ENCODE measurements around the gene SYNC. TPM values are rescaled to one million over a fixed set of nuclear protein-coding genes. Genes with fewer than 3 reads are reported as not detected.
"Not testable (repeated sequence)": the region's sequence is repeated elsewhere in the genome, so short reads cannot be mapped to it uniquely, and the experiment has no call there.

The SYNC gene
- total and polyA plus RNA-seq, 5 donors = 14.1 to 33.6 (median 20.2) TPM

GRCh38 chr1:32636914-32637645 lies 65.5 kb downstream of the SYNC start:
- WGBS = 89% methylated on average over 16 of the region's 16 CpGs
- H3K9me3 ChIP-seq (ENCODE audit: control insufficient read depth, low read length) = no peaks in the 10 kb centered on the region
- DNase-seq = no peak
- no peak overlapping the region for H3K27ac ChIP-seq (ENCODE audit: low read length)
- no peak overlapping the region for H3K4me3 ChIP-seq (ENCODE audit: low read length)
- H3K27me3 ChIP-seq (ENCODE audit: control insufficient read depth, insufficient read depth) = no peaks in the 10 kb centered on the region
- intact Hi-C loops (cut with DNase I) = no loop called here
- ATAC-seq = no peak
- no peaks in the 10 kb centered on the region for H3K4me1 ChIP-seq (ENCODE audit: control insufficient read depth, insufficient read depth, low read length)

DNA sequence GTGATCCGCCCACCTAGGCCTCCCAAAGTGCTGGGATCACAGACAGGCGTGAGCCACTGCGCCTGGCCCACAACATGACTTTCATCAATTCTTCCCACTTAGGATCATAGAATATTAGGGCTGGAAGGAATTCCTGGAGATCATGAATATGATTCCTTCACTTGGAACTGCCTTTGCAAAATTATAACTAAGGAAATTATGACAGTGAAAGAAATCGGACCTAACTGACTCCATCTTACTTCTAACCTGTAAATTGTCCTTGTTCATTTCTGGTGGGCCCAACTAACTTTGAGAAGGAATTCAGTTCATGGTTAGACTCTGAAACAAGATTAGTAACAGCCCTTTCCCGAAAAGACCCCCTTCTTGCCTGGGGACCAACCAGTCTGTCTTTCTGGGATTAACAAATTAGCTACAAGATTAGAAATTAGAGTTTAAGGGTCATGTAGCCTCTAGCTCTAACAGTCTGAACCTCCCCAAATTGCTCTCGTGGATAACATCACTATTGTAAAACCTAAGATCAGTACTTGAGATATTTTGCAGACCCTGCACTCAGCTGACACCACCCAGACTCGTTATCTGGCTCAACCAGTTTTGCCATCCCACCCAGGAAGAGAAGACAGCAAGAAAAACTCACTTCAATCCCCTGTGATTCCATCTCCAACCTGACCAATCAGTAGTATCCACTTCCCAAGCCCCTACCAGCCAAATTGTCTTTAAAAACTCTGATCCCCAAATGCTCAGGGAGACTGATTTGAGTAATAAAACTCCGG lies 66.9 kb downstream of the SYNC start:
- H3K4me1 ChIP-seq (ENCODE audit: control insufficient read depth, insufficient read depth, low read length) = no peaks in the 10 kb centered on the region
- intact Hi-C loops (cut with DNase I) = no loop called here
- DNase-seq (no peak), ATAC-seq (no peak)
- H3K4me3 ChIP-seq (ENCODE audit: low read length) = no peak overlapping the region
- no peak overlapping the region for H3K27ac ChIP-seq (ENCODE audit: low read length)
- no peaks in the 10 kb centered on the region for H3K9me3 ChIP-seq (ENCODE audit: control insufficient read depth, low read length)
- H3K27me3 ChIP-seq (ENCODE audit: control insufficient read depth, insufficient read depth) = no peaks in the 10 kb centered on the region
- 96% methylated on average over 8 of the region's 8 CpGs for WGBS

- Histone ChIP-seq H3K27ac (ENCODE audit: low read length) (no peak overlapping the region), H3K9me3 (ENCODE audit: control insufficient read depth, low read length) (no peaks in the 10 kb centered on the region), H3K27me3 (ENCODE audit: control insufficient read depth, insufficient read depth) (no peaks in the 10 kb centered on the region), H3K4me3 (ENCODE audit: low read length) (no peak overlapping the region), H3K4me1 (ENCODE audit: control insufficient read depth, insufficient read depth, low read length) (no peaks in the 10 kb centered on the region)
- WGBS = 85% methylated on average over 2 of the region's 2 CpGs
- ATAC-seq = no peak
- no peak for DNase-seq
- intact Hi-C loops (cut with DNase I) = no loop called here
These were observed 69.7 kb downstream of the SYNC start for GRCh38 chr1:32632829-32633228.

DNA sequence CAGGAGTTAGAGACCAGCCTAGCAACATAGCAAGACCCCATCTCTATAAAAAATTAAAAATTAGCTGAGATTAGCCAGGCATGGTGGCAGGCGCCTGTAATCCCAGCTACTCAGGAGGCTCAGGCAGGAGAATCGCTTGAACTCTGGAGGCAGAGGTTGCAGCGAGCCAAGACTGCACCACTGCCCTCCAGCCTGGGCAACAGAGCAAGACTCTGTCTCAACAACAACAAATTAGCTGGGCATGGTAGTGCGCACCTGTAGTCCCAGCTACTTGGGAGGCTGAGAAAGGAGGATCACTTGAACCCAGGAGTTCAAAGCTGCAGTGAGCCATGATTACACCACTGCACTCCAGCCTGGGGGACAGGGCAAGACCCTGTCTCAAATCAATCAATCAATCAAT lies 72.4 kb downstream of the SYNC start:
- H3K27ac ChIP-seq (ENCODE audit: low read length); H3K4me3 ChIP-seq (ENCODE audit: low read length); H3K27me3 ChIP-seq (ENCODE audit: control insufficient read depth, insufficient read depth); DNase-seq; intact Hi-C loops (cut with DNase I); H3K9me3 ChIP-seq (ENCODE audit: control insufficient read depth, low read length); ATAC-seq; H3K4me1 ChIP-seq (ENCODE audit: control insufficient read depth, insufficient read depth, low read length): not testable (repeated sequence)
- WGBS = 98% methylated on average over 4 of the region's 4 CpGs

Other genes with a start within 250 kb of the SYNC start
- under 1 TPM in 3 of 4 donors, not detected in 1; 0.03 TPM for gene ZBTB8B, start 237.7 kb downstream of the SYNC start, total RNA-seq
- gene ZBTB8B, start 237.7 kb downstream of the SYNC start, polyA plus RNA-seq = 0.02 TPM
- 1 to 10 TPM; 3.2 to 5.1 (median 4.0) TPM for gene ZBTB8A, start 163.3 kb downstream of the SYNC start, total RNA-seq
- 1.8 TPM for gene ZBTB8A, start 163.3 kb downstream of the SYNC start, polyA plus RNA-seq
- 10 to 100 TPM; 28.9 to 35.0 (median 32.7) TPM for gene ZBTB8OS, start 52.2 kb downstream of the SYNC start, total RNA-seq
- 50.4 TPM for gene ZBTB8OS, start 52.2 kb downstream of the SYNC start, polyA plus RNA-seq
- gene RBBP4, start 51.6 kb downstream of the SYNC start, total RNA-seq = 100 to 1,000 TPM; 106 to 114 (median 112) TPM
- 52.7 TPM for gene RBBP4, start 51.6 kb downstream of the SYNC start, polyA plus RNA-seq
- gene YARS1, start 114.6 kb upstream of the SYNC start, total RNA-seq = 10 to 100 TPM; 29.3 to 54.7 (median 36.4) TPM
- 20.8 TPM for gene YARS1, start 114.6 kb upstream of the SYNC start, polyA plus RNA-seq
- 10 to 100 TPM; 14.2 to 19.8 (median 15.4) TPM for gene S100PBP, start 114.9 kb upstream of the SYNC start, total RNA-seq
- 8.1 TPM for gene S100PBP, start 114.9 kb upstream of the SYNC start, polyA plus RNA-seq
- gene FNDC5, start 168.1 kb upstream of the SYNC start, total RNA-seq = 100 to 1,000 TPM in 3 of 4 donors, 10 to 100 TPM in 1; 94.5 to 151 (median 111) TPM
- gene FNDC5, start 168.1 kb upstream of the SYNC start, polyA plus RNA-seq = 106 TPM
- gene HPCA, start 183.7 kb upstream of the SYNC start, total RNA-seq = not detected
- 0.07 TPM for gene HPCA, start 183.7 kb upstream of the SYNC start, polyA plus RNA-seq
- 10 to 100 TPM in 1 of 4 donors, 1 to 10 TPM in 3; 7.8 to 11.6 (median 8.7) TPM for gene TMEM54, start 198.6 kb upstream of the SYNC start, total RNA-seq
- gene TMEM54, start 198.6 kb upstream of the SYNC start, polyA plus RNA-seq = 9.9 TPM